Sigmoid colon (tissue), 3 donors: Measurements from ENCODE around the gene COL4A5.

Experiments used
- CTCF ChIP-seq, 4 experiments: fragments of 450-650 bp in 3 of 4; fragments of 200-600 bp in 1 of 4; IDR thresholded peaks; one replicate each; pipeline ENCODE4 v1.5.1; 2016 to 2019; ENCODE audit warnings: antibody characterized with exemption in 4 of 4, mild to moderate bottlenecking in 3 of 4, moderate library complexity in 2 of 4
- POLR2A ChIP-seq, 2 donors: fragments of 450-650 bp; IDR thresholded peaks; one replicate each; pipeline ENCODE4 v1.6.1; 2016; ENCODE audit warnings: antibody characterized with exemption in 2 of 2, mild to moderate bottlenecking in 2 of 2, moderate library complexity in 2 of 2

DNA sequence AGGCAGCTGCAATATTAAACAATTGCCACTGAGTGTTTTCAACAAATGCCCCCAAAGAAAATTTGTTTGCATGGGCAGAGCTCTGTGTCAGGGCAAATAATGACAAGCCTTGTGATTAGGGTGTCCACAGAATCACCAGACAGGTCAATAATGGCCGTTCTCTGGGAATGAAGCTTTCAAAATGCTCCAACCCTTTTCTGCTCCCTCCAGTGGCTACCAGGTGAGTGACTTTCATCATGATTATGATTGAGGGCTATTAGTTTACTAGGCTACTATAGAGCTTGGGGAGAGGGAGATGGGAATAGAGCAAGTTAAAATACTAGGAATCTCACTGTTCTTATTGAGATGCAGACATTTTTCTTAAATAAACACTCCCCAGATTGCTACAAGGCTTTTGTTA lies 273.2 kb downstream of the COL4A5 start:
- no peak for TF ChIP-seq CTCF (IDR thresholded peaks at IDR 0.05)
- TF ChIP-seq POLR2A (IDR thresholded peaks at IDR 0.05): no peak
